MM.1S (cell line): ENCODE measurements around the gene RFX7.

ENCODE experiments used
- DNase-seq: peaks from one replicate; pipeline ENCODE4 v3.0.0-alpha.2; 2015
- H2AFZ ChIP-seq: fragments of 300-600 bp; sonication (generic); 2 replicates; pipeline ENCODE4 v1.6.0; 2016; ENCODE audit warnings: antibody characterized with exemption, low read length
- H3F3A ChIP-seq: fragments of 300-600 bp; sonication (generic); 2 replicates; pipeline ENCODE4 v1.6.1; 2016; ENCODE audit warnings: mild to moderate bottlenecking, antibody characterized with exemption, low read length, moderate library complexity, mixed read lengths; ENCODE audit not compliant: insufficient read depth
- H3K27ac ChIP-seq: fragments of 300-600 bp; sonication (generic); 2 replicates; pipeline ENCODE4 v1.5.1; 2016; ENCODE audit warnings: mild to moderate bottlenecking, low read length
- H3K27me3 ChIP-seq: fragments of 300-600 bp; sonication (generic); replicated peaks from 2 replicates; pipeline ENCODE4 v1.6.0; 2016; ENCODE audit warnings: low read length; ENCODE audit not compliant: insufficient read depth
- H3K36me3 ChIP-seq: fragments of 300-600 bp; sonication (generic); replicated peaks from 2 replicates; pipeline ENCODE4 v1.6.1; 2016; ENCODE audit warnings: mild to moderate bottlenecking, low read length, mixed read lengths; ENCODE audit not compliant: insufficient read depth
- H3K4me1 ChIP-seq: fragments of 300-600 bp; sonication (generic); 2 replicates; pipeline ENCODE4 v1.6.1; 2016; ENCODE audit warnings: low read length, mixed read lengths
- H3K4me2 ChIP-seq: fragments of 300-600 bp; sonication (generic); 2 replicates; pipeline ENCODE4 v1.6.0; 2016; ENCODE audit warnings: low read depth, low read length
- H3K4me3 ChIP-seq: fragments of 300-600 bp; sonication (generic); 2 replicates; pipeline ENCODE4 v1.5.1; 2016; ENCODE audit warnings: low read length, mixed read lengths
- H3K79me2 ChIP-seq: fragments of 300-600 bp; sonication (generic); 2 replicates; pipeline ENCODE4 v1.6.1; 2016; ENCODE audit warnings: mixed run types, low read length, mixed read lengths
- H3K9ac ChIP-seq: fragments of 300-600 bp; sonication (generic); 2 replicates; pipeline ENCODE4 v1.6.1; 2016; ENCODE audit warnings: low read length, mixed read lengths
- H3K9me2 ChIP-seq: fragments of 300-600 bp; sonication (generic); replicated peaks from 2 replicates; pipeline ENCODE4 v1.6.1; 2016; ENCODE audit warnings: mild to moderate bottlenecking, low read length, mixed read lengths; ENCODE audit not compliant: insufficient read depth
- H3K9me3 ChIP-seq: fragments of 300-600 bp; sonication (generic); replicated peaks from 2 replicates; pipeline ENCODE4 v1.6.1; 2016; ENCODE audit warnings: mild to moderate bottlenecking, low read length, mixed read lengths; ENCODE audit not compliant: insufficient read depth
- H4K20me1 ChIP-seq: fragments of 300-600 bp; sonication (generic); 2 replicates; pipeline ENCODE4 v1.6.1; 2016; ENCODE audit warnings: mild to moderate bottlenecking, low read length, moderate library complexity, mixed read lengths; ENCODE audit not compliant: insufficient read depth
- CTCF ChIP-seq: fragments of 300-600 bp; sonication (generic); IDR thresholded peaks from 2 replicates; pipeline ENCODE4 v1.5.1; 2016; ENCODE audit warnings: antibody characterized with exemption, low read length, mixed read lengths
- EZH2 ChIP-seq: fragments of 300-600 bp; sonication (generic); optimal IDR thresholded peaks from 2 replicates; pipeline ENCODE3; 2017; ENCODE audit warnings: low read depth, mild to moderate bottlenecking, antibody characterized with exemption, low read length, mixed read lengths
- EZH2phosphoT487 ChIP-seq: fragments of 300-600 bp; sonication (generic); IDR thresholded peaks from 2 replicates; pipeline ENCODE4 v1.6.1; 2018; ENCODE audit warnings: antibody characterized with exemption, low read length

The RFX7 gene

GRCh38 chr15:56244038-56244810, 545 bp upstream of the RFX7 start:
- Histone ChIP-seq H3K9me2 (no peaks in the 10 kb centered on the region), H3K4me3 (peak overlapping the region; percentile 58), H4K20me1 (no peaks in the 10 kb centered on the region), H3K9me3 (no peaks in the 10 kb centered on the region), H3K4me2 (peak overlapping the region; percentile 81), H3K36me3 (no peaks in the 10 kb centered on the region; the same call in 1 of the 2 replicates), H3K79me2 (peaks cover 54% of the 10 kb centered on the region), H3F3A (peaks cover 23% of the 10 kb centered on the region), H3K4me1 (peaks cover 18% of the 10 kb centered on the region), H3K27me3 (no peaks in the 10 kb centered on the region), H2AFZ (peak overlapping the region; percentile 84), H3K27ac (peak overlapping the region; percentile 61; the same call in 1 of the 2 replicates), H3K9ac (peak overlapping the region; percentile 45; the same call in 1 of the 2 replicates)
- TF ChIP-seq EZH2phosphoT487 (no peak), EZH2 (no peak), CTCF (no peak)
- no peak for DNase-seq

GRCh38 chr15:56242576-56243162, 1.0 kb downstream of the RFX7 start:
- H4K20me1 ChIP-seq: no peaks in the 10 kb centered on the region
- peaks cover 23% of the 10 kb centered on the region for H3F3A ChIP-seq
- H3K9ac ChIP-seq: peak overlapping the region; percentile 56; the same call in 1 of the 2 replicates
- TF ChIP-seq EZH2 (no peak), EZH2phosphoT487 (no peak), CTCF (no peak)
- no peaks in the 10 kb centered on the region for H3K9me3 ChIP-seq
- H3K4me3 ChIP-seq: peak overlapping the region; percentile 71
- H3K4me1 ChIP-seq: peaks cover 18% of the 10 kb centered on the region
- H3K27ac ChIP-seq: peak overlapping the region; percentile 9; the same call in 1 of the 2 replicates
- no peaks in the 10 kb centered on the region; the same call in 1 of the 2 replicates for H3K36me3 ChIP-seq
- H3K4me2 ChIP-seq: peak overlapping the region; percentile 74
- no peak overlapping the region for H2AFZ ChIP-seq
- DNase-seq: no peak
- peaks cover 70% of the 10 kb centered on the region for H3K79me2 ChIP-seq
- no peaks in the 10 kb centered on the region for H3K9me2 ChIP-seq
- H3K27me3 ChIP-seq: no peaks in the 10 kb centered on the region

DNA sequence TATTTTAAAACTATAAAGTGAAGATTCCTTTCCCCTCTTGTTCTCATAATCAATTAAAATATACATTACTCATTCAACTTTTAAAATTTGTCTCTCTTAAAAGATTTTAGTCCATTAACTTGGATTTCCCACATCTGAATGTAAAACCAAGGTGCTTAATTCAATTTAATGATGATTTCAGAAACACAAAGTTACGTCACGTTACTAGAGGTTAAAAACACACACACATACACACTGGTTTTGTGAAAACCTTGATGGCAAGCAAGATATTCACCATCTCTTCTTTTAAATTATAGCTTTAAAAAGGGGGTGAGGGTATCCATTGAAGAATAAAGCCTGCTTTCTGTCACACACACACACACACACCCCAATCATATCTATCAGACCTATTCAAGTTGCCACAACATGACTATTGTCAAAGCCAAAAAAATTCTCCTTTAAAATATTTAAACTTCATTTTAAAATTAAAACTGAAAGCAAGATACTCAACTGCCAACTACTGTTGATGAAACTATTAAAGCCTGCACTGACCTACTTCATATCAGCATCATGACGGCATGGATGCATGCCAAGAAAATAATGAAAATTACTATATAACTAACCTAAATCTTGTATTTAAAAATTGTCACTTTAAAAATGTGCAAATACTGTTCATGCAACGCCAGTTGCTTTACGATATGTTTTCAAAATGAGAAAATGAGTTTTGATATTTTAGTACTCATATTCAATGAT, 2.1 kb downstream of the RFX7 start:
- H3K27me3 ChIP-seq: no peaks in the 10 kb centered on the region
- no peaks in the 10 kb centered on the region for H3K9me2 ChIP-seq
- TF ChIP-seq EZH2 (no peak), EZH2phosphoT487 (no peak), CTCF (no peak)
- H3K36me3 ChIP-seq: no peaks in the 10 kb centered on the region; the same call in 1 of the 2 replicates
- H3F3A ChIP-seq: peaks cover 23% of the 10 kb centered on the region
- no peaks in the 10 kb centered on the region for H4K20me1 ChIP-seq
- H2AFZ ChIP-seq: no peak overlapping the region
- peaks cover 14% of the 10 kb centered on the region for H3K4me1 ChIP-seq
- peak overlapping the region; percentile 74 for H3K4me2 ChIP-seq
- peak overlapping the region; percentile 71 for H3K4me3 ChIP-seq
- no peaks in the 10 kb centered on the region for H3K9me3 ChIP-seq
- no peak overlapping the region for H3K27ac ChIP-seq
- peak overlapping the region; percentile 24; the same call in 1 of the 2 replicates for H3K9ac ChIP-seq
- DNase-seq: peak; percentile 43
- peaks cover 81% of the 10 kb centered on the region for H3K79me2 ChIP-seq
